Endothelial cell of umbilical vein (primary cell): ENCODE data around the gene CCDC142. TPM values are rescaled to one million over a fixed set of nuclear protein-coding genes. Genes with fewer than 3 reads are reported as not detected.

Experiments
- BruUV-seq: library from RNA; stranded (reverse); fragments of 400-500 nt; replicated peaks from 2 replicates; lab custom pipeline; 2021; lab: Mats Ljungman, UMichigan
- CTCF ChIA-PET: fragments of 300-600, 350-600 bp; sonication (Branson Sonifier 250); formaldehyde crosslinking; loops from one replicate; lab custom pipeline; 2021; ENCODE audit warnings: antibody characterized with exemption, inconsistent platforms; lab: Charles Lee
- POLR2A ChIA-PET: fragments of 300-600, 350-600 bp; sonication (Branson Sonifier 250); formaldehyde crosslinking; loops from one replicate; lab custom pipeline; 2021; ENCODE audit warnings: antibody characterized with exemption, inconsistent platforms; lab: Charles Lee
- DNase-seq: peaks from one replicate; pipeline ENCODE4 v3.0.0-alpha.2; 2011; ENCODE audit warnings: low read depth, low spot score
- FAIRE-seq: peaks from 2 replicates; lab custom pipeline; 2011; peaks lifted over from hg19 to GRCh38; lab: Jason Lieb, UNC
- H2AFZ ChIP-seq: 2 replicates; pipeline ENCODE4 v1.6.0; 2012; ENCODE audit warnings: low read depth, low read length, control low read depth, inconsistent platforms
- H3K27ac ChIP-seq: 2 replicates; pipeline ENCODE4 v1.5.1; 2011; ENCODE audit warnings: low read depth, mild to moderate bottlenecking, control low read depth, low read length, moderate library complexity; ENCODE audit not compliant: insufficient read depth
- H3K27me3 ChIP-seq, 2 experiments: 2 replicates each; pipeline versions ENCODE4 v1.6.0 to v1.6.1; 2011; ENCODE audit warnings: low read length in 2 of 2, mixed read lengths in 1 of 2; ENCODE audit not compliant: control insufficient read depth in 2 of 2, insufficient read depth in 2 of 2
- H3K36me3 ChIP-seq, 2 experiments: 2 replicates in 1 of 2; 3 replicates in 1 of 2; pipeline ENCODE4 v1.5.1; 2011; ENCODE audit warnings: low read length in 2 of 2, mild to moderate bottlenecking in 1 of 2, moderate library complexity in 1 of 2; ENCODE audit not compliant: control insufficient read depth in 2 of 2, insufficient read depth in 2 of 2; ENCODE audit errors: extremely low read depth in 1 of 2
- H3K4me1 ChIP-seq: 3 replicates; pipeline ENCODE4 v1.5.1; 2011; ENCODE audit warnings: mild to moderate bottlenecking, low read length; ENCODE audit not compliant: control insufficient read depth, insufficient read depth; ENCODE audit errors: extremely low read depth
- H3K4me2 ChIP-seq: 2 replicates; pipeline ENCODE4 v1.6.1; 2011; ENCODE audit warnings: low read length, control low read depth, mixed read lengths; ENCODE audit not compliant: insufficient read depth
- H3K4me3 ChIP-seq, 3 experiments: fragments of 200-600 bp in 1 of 3; sonication (generic), shearing (Covaris generic) in 1 of 3; replicated peaks in 1 of 3; 2 replicates each; pipeline ENCODE4 v1.5.1; 2011 to 2016; ENCODE audit warnings: control low read depth in 3 of 3, low read length in 3 of 3, mild to moderate bottlenecking in 2 of 3, inconsistent platforms in 1 of 3, low read depth in 1 of 3, moderate library complexity in 1 of 3; ENCODE audit not compliant: insufficient read depth in 1 of 3
- H3K79me2 ChIP-seq: 2 replicates; pipeline ENCODE4 v1.6.0; 2012; ENCODE audit warnings: low read length, inconsistent platforms; ENCODE audit not compliant: control insufficient read depth, insufficient read depth
- H3K9ac ChIP-seq: replicated peaks from 2 replicates; pipeline ENCODE3; 2011; ENCODE audit warnings: low read length, control low read depth; ENCODE audit not compliant: insufficient read depth; ENCODE audit errors: extremely low read depth
- H3K9me1 ChIP-seq: replicated peaks from 3 replicates; pipeline ENCODE4 v1.6.0; 2011; ENCODE audit warnings: mild to moderate bottlenecking, low read length; ENCODE audit not compliant: control insufficient read depth, insufficient read depth; ENCODE audit errors: extremely low read depth
- H3K9me3 ChIP-seq: replicated peaks from 2 replicates; pipeline ENCODE4 v1.5.1; 2012; ENCODE audit warnings: low read length, inconsistent platforms; ENCODE audit not compliant: control insufficient read depth, insufficient read depth
- H4K20me1 ChIP-seq: replicated peaks from 2 replicates; pipeline ENCODE3; 2011; ENCODE audit warnings: mild to moderate bottlenecking, low read length; ENCODE audit not compliant: control insufficient read depth, insufficient read depth; ENCODE audit errors: extremely low read depth
- EZH2 ChIP-seq: IDR thresholded peaks from 2 replicates; pipeline ENCODE4 v1.6.1; 2012; ENCODE audit warnings: borderline replicate concordance, low read depth, mild to moderate bottlenecking, moderate library complexity, low read length, inconsistent platforms; ENCODE audit not compliant: severe bottlenecking
- FOS ChIP-seq: IDR thresholded peaks from 2 replicates; pipeline ENCODE4 v1.6.1; 2011; ENCODE audit warnings: mild to moderate bottlenecking, low read length, moderate library complexity, borderline replicate concordance; ENCODE audit not compliant: insufficient read depth
- GATA2 ChIP-seq: IDR thresholded peaks from 2 replicates; pipeline ENCODE4 v1.7.0; 2011; ENCODE audit warnings: low read depth, mild to moderate bottlenecking, moderate library complexity, mixed read lengths, low read length; ENCODE audit not compliant: insufficient read length, insufficient read depth
- POLR2A ChIP-seq: IDR thresholded peaks from 2 replicates; pipeline ENCODE4 v1.6.1; 2012; ENCODE audit warnings: low read depth, mild to moderate bottlenecking, control low read depth, low read length
- POLR2AphosphoS5 ChIP-seq: IDR thresholded peaks from 2 replicates; pipeline ENCODE4 v1.6.1; 2012; ENCODE audit warnings: low read depth, mild to moderate bottlenecking, control low read depth, low read length, moderate library complexity; ENCODE audit not compliant: insufficient read depth
- dilution Hi-C: fragments of 300-500 bp; cut with MboI; formaldehyde crosslinking; loops from one replicate; pipeline ENCODE4 v1.15.0; 2019; ENCODE audit warnings: low sequenced_read_pairs; ENCODE audit not compliant: extremely low pct_ligation_motif_present
- intact Hi-C: fragments of 100-400 bp; cut with micrococcal nuclease; formaldehyde crosslinking; loops from one replicate; pipeline ENCODE4 v1.10.0; 2022
- polyA plus RNA-seq, 4 experiments: library from polyadenylated mRNA; depleted of rRNA in 3 of 4; stranded (reverse) in 3 of 4; unstranded in 1 of 4; fragments of >200 nt; gene quantifications; 2 replicates each; pipeline versions ENCODE4 v1.2.1 to v1.2.3, GENCODE V29; 2011 to 2012; ENCODE audit warnings: missing spikeins in 1 of 4
- total RNA-seq: library from RNA; stranded (reverse); gene quantifications from 2 replicates; pipeline ENCODE4 v1.2.3, GENCODE V29; 2021
- TF ChIP-seq, protein P1 (sequence below), 2 donors: IDR thresholded peaks; 1 replicate in 1 of 2; 2 replicates in 1 of 2; pipeline ENCODE4 v1.5.1; 2011; ENCODE audit warnings: low read length in 2 of 2, mild to moderate bottlenecking in 2 of 2, moderate library complexity in 2 of 2, control low read depth in 1 of 2, inconsistent platforms in 1 of 2, low read depth in 1 of 2; ENCODE audit not compliant: insufficient read depth in 1 of 2; ENCODE audit errors: extremely low read depth in 1 of 2

The CCDC142 gene
- total and polyA plus RNA-seq, 2 donors (not counting 3 experiments of a cell fraction or from before 2014, with no cell fraction given), result 12.8 to 23.8 TPM

DNA sequence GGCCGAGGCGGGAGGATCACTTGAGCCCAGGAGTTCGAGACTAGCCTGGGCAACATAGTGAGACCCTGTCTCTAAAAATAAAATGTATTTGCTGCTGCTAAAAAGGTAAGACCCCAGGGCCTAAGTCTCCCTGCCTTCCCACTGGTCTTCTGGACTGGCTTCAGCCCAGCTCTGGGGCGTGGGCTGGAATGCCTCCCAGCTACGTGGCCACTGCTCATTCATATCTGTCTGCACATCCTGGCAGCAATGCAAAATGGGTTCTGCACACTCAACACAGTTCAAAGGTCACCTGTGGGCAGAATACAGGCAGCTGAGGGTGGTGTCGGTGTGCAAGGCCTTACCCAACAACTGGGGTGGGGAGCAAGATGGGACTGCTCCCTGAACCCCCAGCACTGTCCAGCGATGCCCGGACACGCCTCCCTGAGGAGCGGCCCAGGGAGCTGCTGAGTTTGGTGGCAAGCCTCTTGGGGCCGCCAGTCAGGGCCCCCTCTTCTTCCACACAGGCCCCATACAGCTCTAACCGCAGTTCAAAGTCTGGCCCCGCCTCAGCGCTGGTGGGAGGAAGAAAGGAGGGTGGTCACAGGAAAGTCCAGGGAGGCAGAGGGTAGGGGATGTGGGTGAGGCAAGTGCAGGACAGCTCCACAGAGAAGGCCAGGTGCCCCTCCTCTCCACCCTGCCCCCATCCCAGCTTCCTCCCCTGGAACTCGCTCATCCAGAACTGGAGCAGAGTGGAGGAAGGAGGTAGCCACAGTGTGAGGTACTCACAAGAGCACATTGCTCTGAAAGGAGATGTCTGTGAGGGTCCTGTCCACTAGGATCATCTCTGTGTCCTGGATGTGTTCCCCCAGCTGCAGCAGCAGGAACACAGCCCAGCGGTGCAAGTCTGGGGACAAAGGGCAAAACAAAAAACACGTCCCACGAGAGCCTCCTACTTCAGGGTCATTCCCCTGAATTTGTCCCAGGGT is 53.0 kb downstream of the CCDC142 start:
- Histone ChIP-seq H3K36me3 (peaks cover 4 to 35% of the 10 kb centered on the region in 2 experiments), H3K4me1 (no peaks in the 10 kb centered on the region), H3K4me2 (no peak overlapping the region), H3K9me1 (no peaks in the 10 kb centered on the region), H3K27me3 (no peaks in the 10 kb centered on the region), H2AFZ (no peak overlapping the region), H3K9ac (no peak overlapping the region), H3K79me2 (no peaks in the 10 kb centered on the region), H3K27ac (no peak overlapping the region), H3K4me3 (no peak overlapping the region), H4K20me1 (no peaks in the 10 kb centered on the region), H3K9me3 (no peaks in the 10 kb centered on the region)
- no TSS peak for BruUV-seq
- FAIRE-seq (no peak), DNase-seq (no peak)
- POLR2A ChIA-PET, result no interaction called here
- intact Hi-C loops (no loop called here), dilution Hi-C loops (no loop called here)
- TF ChIP-seq EZH2, result no peak
- TF ChIP-seq, protein P1, sequence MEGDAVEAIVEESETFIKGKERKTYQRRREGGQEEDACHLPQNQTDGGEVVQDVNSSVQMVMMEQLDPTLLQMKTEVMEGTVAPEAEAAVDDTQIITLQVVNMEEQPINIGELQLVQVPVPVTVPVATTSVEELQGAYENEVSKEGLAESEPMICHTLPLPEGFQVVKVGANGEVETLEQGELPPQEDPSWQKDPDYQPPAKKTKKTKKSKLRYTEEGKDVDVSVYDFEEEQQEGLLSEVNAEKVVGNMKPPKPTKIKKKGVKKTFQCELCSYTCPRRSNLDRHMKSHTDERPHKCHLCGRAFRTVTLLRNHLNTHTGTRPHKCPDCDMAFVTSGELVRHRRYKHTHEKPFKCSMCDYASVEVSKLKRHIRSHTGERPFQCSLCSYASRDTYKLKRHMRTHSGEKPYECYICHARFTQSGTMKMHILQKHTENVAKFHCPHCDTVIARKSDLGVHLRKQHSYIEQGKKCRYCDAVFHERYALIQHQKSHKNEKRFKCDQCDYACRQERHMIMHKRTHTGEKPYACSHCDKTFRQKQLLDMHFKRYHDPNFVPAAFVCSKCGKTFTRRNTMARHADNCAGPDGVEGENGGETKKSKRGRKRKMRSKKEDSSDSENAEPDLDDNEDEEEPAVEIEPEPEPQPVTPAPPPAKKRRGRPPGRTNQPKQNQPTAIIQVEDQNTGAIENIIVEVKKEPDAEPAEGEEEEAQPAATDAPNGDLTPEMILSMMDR (IDR thresholded peaks at IDR 0.05; ENCODE audit: extremely low read depth in 1 of 2, insufficient read depth in 1 of 2, low read depth in 1 of 2, low read length in 2 of 2), result no peak
- no peak for TF ChIP-seq POLR2A
- TF ChIP-seq GATA2, result no peak
- no peak for TF ChIP-seq POLR2AphosphoS5
- TF ChIP-seq FOS, result no peak
- CTCF ChIA-PET, result no interaction called here
